ENCODE measurements around the gene PSMD12. TPM values are rescaled to one million over a fixed set of nuclear protein-coding genes. Genes with fewer than 3 reads are reported as not detected.

PSMD12 gene
- total RNA-seq, 4 donors from 2014 or later: 28.3 to 47.3 (median 37.3) TPM

DNA sequence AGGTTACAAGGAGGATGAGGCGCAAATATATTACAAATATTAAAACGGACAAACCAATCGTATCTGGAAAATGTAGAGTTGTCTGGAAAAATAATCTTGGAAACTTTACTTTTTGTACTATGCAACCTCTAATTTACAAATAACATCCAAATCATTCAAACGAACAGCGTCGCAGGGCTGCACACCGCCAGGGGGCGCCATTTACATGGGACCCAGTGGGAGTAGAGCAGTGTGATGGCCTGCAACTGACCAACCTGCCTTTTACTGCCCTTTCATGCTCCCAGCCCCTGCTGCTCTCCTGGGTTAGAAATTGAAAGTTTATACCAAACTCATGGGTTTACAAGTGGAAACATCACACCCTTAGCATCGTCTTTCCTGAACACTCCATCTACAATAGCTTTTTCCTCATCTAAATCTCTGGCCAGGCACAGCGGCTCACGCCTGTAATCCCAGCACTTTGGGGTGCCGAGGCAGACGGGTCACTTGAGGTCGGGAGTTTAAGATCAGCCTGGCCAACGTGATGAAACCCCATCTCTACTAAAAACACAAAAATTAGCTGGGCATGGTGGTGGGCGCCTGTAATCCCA, 20.7 kb upstream of the PSMD12 start:
- 48 to 65% methylated on average over 10 to 14 of the region's 16 CpGs for WGBS, 2 donors (ENCODE audit: low coverage in 1 of 2)
- no peak overlapping the region for H3K4me3 ChIP-seq
- TF ChIP-seq POLR2A (IDR thresholded peaks at IDR 0.05) (no peak), POLR2AphosphoS5 (IDR thresholded peaks at IDR 0.05) (no peak), EP300 (IDR thresholded peaks at IDR 0.05) (no peak)
- TF ChIP-seq, protein P1, sequence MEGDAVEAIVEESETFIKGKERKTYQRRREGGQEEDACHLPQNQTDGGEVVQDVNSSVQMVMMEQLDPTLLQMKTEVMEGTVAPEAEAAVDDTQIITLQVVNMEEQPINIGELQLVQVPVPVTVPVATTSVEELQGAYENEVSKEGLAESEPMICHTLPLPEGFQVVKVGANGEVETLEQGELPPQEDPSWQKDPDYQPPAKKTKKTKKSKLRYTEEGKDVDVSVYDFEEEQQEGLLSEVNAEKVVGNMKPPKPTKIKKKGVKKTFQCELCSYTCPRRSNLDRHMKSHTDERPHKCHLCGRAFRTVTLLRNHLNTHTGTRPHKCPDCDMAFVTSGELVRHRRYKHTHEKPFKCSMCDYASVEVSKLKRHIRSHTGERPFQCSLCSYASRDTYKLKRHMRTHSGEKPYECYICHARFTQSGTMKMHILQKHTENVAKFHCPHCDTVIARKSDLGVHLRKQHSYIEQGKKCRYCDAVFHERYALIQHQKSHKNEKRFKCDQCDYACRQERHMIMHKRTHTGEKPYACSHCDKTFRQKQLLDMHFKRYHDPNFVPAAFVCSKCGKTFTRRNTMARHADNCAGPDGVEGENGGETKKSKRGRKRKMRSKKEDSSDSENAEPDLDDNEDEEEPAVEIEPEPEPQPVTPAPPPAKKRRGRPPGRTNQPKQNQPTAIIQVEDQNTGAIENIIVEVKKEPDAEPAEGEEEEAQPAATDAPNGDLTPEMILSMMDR (IDR thresholded peaks at IDR 0.05): peak in 3 of 4 experiments; percentile 41 to 70 (median 52)
- no peaks in the 10 kb centered on the region for H3K9me3 ChIP-seq
- peaks cover 0 to 20% (median 0%) of the 10 kb centered on the region in 3 donors for H3K4me1 ChIP-seq
- no peaks in the 10 kb centered on the region for H3K36me3 ChIP-seq
- no peak for ATAC-seq
- peak overlapping the region in 1 of 4 donors; percentile 15 for H3K27ac ChIP-seq
- H3K27me3 ChIP-seq: no peaks in the 10 kb centered on the region

DNA sequence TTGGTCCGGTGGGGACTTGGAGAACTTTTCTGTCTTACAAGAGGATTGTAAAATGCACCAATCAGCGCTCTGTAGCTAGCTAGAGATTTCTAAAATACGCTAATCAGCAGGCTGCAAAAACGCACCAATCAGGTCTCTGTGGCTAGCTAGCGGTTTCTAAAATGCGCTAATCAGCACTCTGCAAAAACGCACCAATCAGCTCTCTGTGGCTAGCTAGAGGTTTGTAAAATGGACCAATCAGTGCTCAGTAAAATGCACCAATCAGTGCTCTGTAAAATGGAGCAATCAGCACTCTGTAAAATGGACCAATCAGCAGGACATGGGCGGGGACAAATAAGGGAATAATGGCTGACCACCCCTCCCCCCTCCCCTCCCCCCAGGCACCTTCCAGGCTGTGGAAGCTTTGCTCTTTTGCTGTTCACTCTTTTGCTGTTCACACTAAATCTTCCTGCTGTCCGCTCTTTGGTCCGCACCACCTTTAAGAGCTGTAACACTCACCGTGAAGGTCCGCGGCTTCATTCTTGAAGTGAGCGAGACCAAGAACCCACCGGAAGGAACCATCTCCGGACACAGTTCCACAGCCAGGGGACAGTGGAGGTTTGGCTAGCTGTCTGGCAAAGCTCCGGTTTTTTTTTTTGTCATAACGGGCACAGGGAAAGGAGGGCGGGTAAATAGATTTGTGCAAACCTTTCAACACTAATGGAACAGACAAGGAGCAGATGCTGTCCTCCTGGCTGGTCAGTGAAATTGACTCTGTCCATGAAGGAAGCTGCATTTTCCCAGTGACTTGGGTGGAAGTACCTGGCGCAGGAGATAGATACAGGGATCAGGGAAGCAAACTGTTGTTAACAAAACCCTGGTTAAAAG, 19.0 kb upstream of the PSMD12 start:
- WGBS, 2 donors (ENCODE audit: low coverage in 1 of 2): 85 to 100% methylated on average over 2 to 11 of the region's 20 CpGs
- H3K27ac ChIP-seq: no peak overlapping the region
- no peak overlapping the region for H3K4me3 ChIP-seq
- ATAC-seq: no peak
- H3K36me3 ChIP-seq: no peaks in the 10 kb centered on the region
- H3K9me3 ChIP-seq: no peaks in the 10 kb centered on the region
- no peaks in the 10 kb centered on the region for H3K27me3 ChIP-seq
- H3K4me1 ChIP-seq: peaks cover 0 to 21% (median 0%) of the 10 kb centered on the region in 3 donors
- TF ChIP-seq POLR2AphosphoS5 (IDR thresholded peaks at IDR 0.05): no peak
- TF ChIP-seq, protein P1 (IDR thresholded peaks at IDR 0.05): no peak
- no peak for TF ChIP-seq EP300 (IDR thresholded peaks at IDR 0.05)
- no peak for TF ChIP-seq POLR2A (IDR thresholded peaks at IDR 0.05)

DNA sequence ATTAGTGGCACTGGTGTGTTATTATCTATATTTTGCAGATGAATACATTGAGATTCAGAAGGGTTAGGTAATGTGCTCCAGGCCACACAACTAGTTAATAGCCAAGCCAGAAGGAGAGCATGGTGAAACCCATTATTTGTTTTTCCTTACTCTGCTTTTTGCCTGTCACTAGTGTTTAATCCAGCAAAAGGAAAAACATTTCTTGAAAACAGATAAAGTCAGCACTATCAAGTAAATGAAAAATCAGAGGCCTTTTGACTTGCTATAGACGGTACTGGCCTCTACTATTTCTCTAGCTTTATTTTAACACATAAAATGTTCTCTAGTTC, 15.5 kb upstream of the PSMD12 start:
- H3K4me1 ChIP-seq: peaks cover 0 to 27% (median 0%) of the 10 kb centered on the region in 3 donors
- no peaks in the 10 kb centered on the region for H3K36me3 ChIP-seq
- WGBS, 2 donors (ENCODE audit: low coverage in 1 of 2): 41 to 50% methylated on average over 1 of the region's 1 CpG
- H3K4me3 ChIP-seq: no peak overlapping the region
- no peak for ATAC-seq
- TF ChIP-seq POLR2A (IDR thresholded peaks at IDR 0.05) (no peak), POLR2AphosphoS5 (IDR thresholded peaks at IDR 0.05) (no peak), EP300 (IDR thresholded peaks at IDR 0.05) (no peak)
- TF ChIP-seq, protein P1 (IDR thresholded peaks at IDR 0.05): no peak
- H3K27me3 ChIP-seq: no peaks in the 10 kb centered on the region
- peak overlapping the region in 1 of 4 donors; percentile 21 for H3K27ac ChIP-seq
- H3K9me3 ChIP-seq: no peaks in the 10 kb centered on the region

DNA sequence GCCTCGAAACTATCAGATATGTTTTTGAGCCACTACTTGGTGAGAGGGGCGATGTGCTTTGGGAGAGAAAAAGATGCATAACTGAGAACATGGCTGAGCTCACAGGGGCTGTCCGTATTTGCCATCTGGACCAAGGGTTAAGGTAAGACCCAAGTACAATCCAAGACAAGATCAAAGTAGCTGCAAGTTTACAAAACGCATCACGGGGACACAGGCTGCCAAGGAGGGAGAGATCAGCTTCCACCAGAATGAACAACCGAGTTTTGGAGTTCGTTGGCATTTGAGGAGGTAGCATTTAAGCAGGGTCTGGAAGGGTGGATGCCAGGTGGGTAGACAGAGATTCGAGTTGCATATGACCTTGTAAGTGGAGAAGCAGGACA, 12.9 kb upstream of the PSMD12 start:
- peak overlapping the region; percentile 3 to 99 (median 98) for H3K27ac ChIP-seq
- WGBS, 2 donors (ENCODE audit: low coverage in 1 of 2): 58 to 76% methylated on average over 5 to 6 of the region's 8 CpGs

More for the DNA sequence above, 12.9 kb upstream of the PSMD12 start:
- ATAC-seq: no peak
- Histone ChIP-seq H3K36me3 (no peaks in the 10 kb centered on the region), H3K9me3 (no peaks in the 10 kb centered on the region), H3K4me3 (peak overlapping the region; percentile 73 to 76), H3K27me3 (no peaks in the 10 kb centered on the region), H3K4me1 (peaks cover 0 to 53% (median 0%) of the 10 kb centered on the region in 3 donors)
- TF ChIP-seq EP300 (IDR thresholded peaks at IDR 0.05) (no peak), POLR2A (IDR thresholded peaks at IDR 0.05) (no peak), POLR2AphosphoS5 (IDR thresholded peaks at IDR 0.05) (no peak)
- TF ChIP-seq, protein P1 (IDR thresholded peaks at IDR 0.05): no peak
